Hepatocyte (in vitro differentiated cells): ENCODE data around the gene NPR1. TPM values are rescaled to one million over a fixed set of nuclear protein-coding genes. Genes with fewer than 3 reads are reported as not detected.
A peak's percentile ranks its signal among the peaks of the same experiment; 100 is the strongest.

Experiments used
- DNase-seq: peaks from one replicate; pipeline ENCODE4 v3.0.0-alpha.2; 2016; ENCODE audit warnings: low spot score
- H2AFZ ChIP-seq: fragments of 200-600 bp; sonication (generic); 2 replicates; pipeline ENCODE4 v1.6.0; 2016; ENCODE audit warnings: antibody characterized with exemption, mild to moderate bottlenecking
- H3K27ac ChIP-seq: fragments of 200-600 bp; sonication (generic); 2 replicates; pipeline ENCODE4 v1.5.1; 2016; ENCODE audit warnings: mild to moderate bottlenecking
- H3K27me3 ChIP-seq: fragments of 200-600 bp; sonication (generic); 2 replicates; pipeline ENCODE4 v1.6.1; 2016
- H3K36me3 ChIP-seq: fragments of 200-600 bp; sonication (generic); replicated peaks from 2 replicates; pipeline ENCODE4 v1.5.1; 2016; ENCODE audit warnings: low read depth; ENCODE audit not compliant: insufficient read depth
- H3K4me1 ChIP-seq: fragments of 200-600 bp; sonication (generic); 2 replicates; pipeline ENCODE4 v1.5.1; 2016; ENCODE audit warnings: mild to moderate bottlenecking, moderate library complexity; ENCODE audit not compliant: insufficient read depth
- H3K4me2 ChIP-seq: fragments of 200-600 bp; sonication (generic); 2 replicates; pipeline ENCODE4 v1.6.0; 2016
- H3K4me3 ChIP-seq: fragments of 200-600 bp; sonication (generic); 2 replicates; pipeline ENCODE4 v1.5.1; 2016; ENCODE audit warnings: mild to moderate bottlenecking
- H3K79me2 ChIP-seq: fragments of 200-600 bp; sonication (generic); 2 replicates; pipeline ENCODE4 v1.6.0; 2017; ENCODE audit warnings: mild to moderate bottlenecking
- H3K9me2 ChIP-seq: fragments of 200-600 bp; sonication (generic); replicated peaks from 2 replicates; pipeline ENCODE4 v1.6.0; 2017; ENCODE audit warnings: mild to moderate bottlenecking; ENCODE audit not compliant: insufficient read depth
- H3K9me3 ChIP-seq: fragments of 200-600 bp; sonication (generic); 2 replicates; pipeline ENCODE4 v1.5.1; 2016; ENCODE audit warnings: low read depth, mild to moderate bottlenecking
- H4K20me1 ChIP-seq: fragments of 200-600 bp; sonication (generic); 2 replicates; pipeline ENCODE4 v1.6.0; 2016; ENCODE audit warnings: mild to moderate bottlenecking; ENCODE audit not compliant: insufficient read depth, poor library complexity, severe bottlenecking
- EZH2 ChIP-seq: fragments of 200-600 bp; sonication (generic); IDR thresholded peaks from 2 replicates; pipeline ENCODE4 v1.6.1; 2016; ENCODE audit warnings: antibody characterized with exemption, mild to moderate bottlenecking, borderline replicate concordance
- EZH2phosphoT487 ChIP-seq: fragments of 200-600 bp; sonication (generic); IDR thresholded peaks from one replicate; pipeline ENCODE4 v1.6.1; 2018; ENCODE audit warnings: antibody characterized with exemption, mild to moderate bottlenecking, low read depth, moderate library complexity; ENCODE audit not compliant: unreplicated experiment, severe bottlenecking
- WGBS: methylation state at CpG from one replicate; pipeline ENCODE4 v1.1.6; 2016; ENCODE audit warnings: low lambda C conversion rate; ENCODE audit errors: missing lambda C conversion rate; 5-methylcytosine and 5-hydroxymethylcytosine counted together
- polyA plus RNA-seq: library from polyadenylated mRNA; unstranded; fragments of >200 nt; fragmentation: Nextera tagmentation; extraction: Ambion mirVana; gene quantifications from 2 replicates; pipeline ENCODE4 v1.2.1, GENCODE V29; 2016
- total RNA-seq: library from RNA; depleted of rRNA; stranded (reverse); fragments of >200 nt; gene quantifications from 2 replicates; pipeline ENCODE4 v1.2.3, GENCODE V29; 2014
- TF ChIP-seq, protein P1 (sequence below): fragments of 200-600 bp; sonication (generic); IDR thresholded peaks from 2 replicates; pipeline ENCODE4 v1.5.1; 2016; ENCODE audit warnings: antibody characterized with exemption, mild to moderate bottlenecking; ENCODE audit not compliant: poor library complexity

NPR1 gene
- total and polyA plus RNA-seq, 2 experiments from 2014 or later: 2.8 to 3.0 TPM

DNA sequence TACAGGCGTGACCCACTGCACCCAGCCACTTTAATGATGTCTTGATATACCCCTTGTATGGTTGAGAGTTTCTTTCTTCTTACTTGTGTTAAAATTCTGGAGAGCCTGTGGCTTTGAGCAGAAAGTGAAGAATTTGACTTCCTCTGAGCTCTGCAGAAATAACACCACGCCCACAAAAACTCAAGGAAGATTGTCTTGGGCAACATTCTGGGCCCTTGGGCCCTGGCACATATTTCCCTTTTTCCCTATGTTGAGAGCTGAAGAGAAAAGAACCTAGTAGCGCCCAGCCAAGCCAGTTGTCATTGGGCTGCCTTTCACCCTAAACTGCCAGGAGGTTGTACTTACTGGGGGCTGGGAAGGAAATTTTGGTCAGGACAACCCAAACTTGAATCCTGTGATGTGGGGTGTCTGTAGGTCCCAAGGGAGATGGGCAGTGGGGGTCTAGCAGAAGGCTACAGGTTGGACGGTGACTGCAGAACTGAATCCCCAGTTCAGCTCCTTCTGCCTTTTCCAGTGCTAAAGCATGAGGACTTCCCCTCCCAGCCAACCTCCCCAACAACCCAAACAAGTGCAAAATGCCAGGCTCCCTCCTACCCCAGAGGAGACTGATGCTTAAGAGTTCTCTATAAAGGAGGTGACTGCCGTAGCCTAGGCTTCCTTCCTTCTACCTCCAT, 31.7 kb upstream of the NPR1 start:
- DNase-seq: no peak
- H3K27ac ChIP-seq: no peak overlapping the region

DNA sequence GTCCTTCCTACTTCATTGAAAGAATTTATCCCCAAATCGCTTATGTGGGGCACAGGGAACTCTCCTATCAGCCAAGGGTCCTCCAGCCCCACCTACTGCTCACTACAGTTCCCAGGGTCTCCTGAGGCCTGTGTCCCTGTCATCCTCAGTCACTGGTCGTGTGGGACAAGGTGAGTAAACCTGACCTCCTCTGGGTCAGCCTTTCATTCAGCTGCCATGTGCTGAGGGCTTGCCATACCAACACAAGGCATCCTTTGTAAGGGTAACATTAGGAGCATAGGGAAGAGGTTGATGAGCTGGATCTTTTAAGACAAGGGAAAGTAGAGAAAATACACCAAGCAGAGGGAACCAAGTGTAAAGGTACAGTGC, 31.2 kb upstream of the NPR1 start:
- H3K4me3 ChIP-seq: no peak overlapping the region
- no peak overlapping the region for H3K27ac ChIP-seq
- no peaks in the 10 kb centered on the region for H3K9me2 ChIP-seq
- no peak for DNase-seq
- H3K36me3 ChIP-seq: peaks cover 8% of the 10 kb centered on the region
- peaks cover 4% of the 10 kb centered on the region for H4K20me1 ChIP-seq
- H2AFZ ChIP-seq: no peak overlapping the region
- no peak for TF ChIP-seq EZH2
- TF ChIP-seq EZH2phosphoT487: no peak
- H3K27me3 ChIP-seq: no peaks in the 10 kb centered on the region
- peaks cover 7% of the 10 kb centered on the region for H3K4me1 ChIP-seq
- H3K4me2 ChIP-seq: no peak overlapping the region
- WGBS: 69% methylated on average over 2 of the region's 2 CpGs
- H3K9me3 ChIP-seq: no peaks in the 10 kb centered on the region
- peaks cover 11% of the 10 kb centered on the region for H3K79me2 ChIP-seq

More for the DNA sequence above, 31.7 kb upstream of the NPR1 start:
- H3K4me3 ChIP-seq: no peak overlapping the region
- TF ChIP-seq EZH2phosphoT487 (no peak), EZH2 (no peak)
- TF ChIP-seq, protein P1, sequence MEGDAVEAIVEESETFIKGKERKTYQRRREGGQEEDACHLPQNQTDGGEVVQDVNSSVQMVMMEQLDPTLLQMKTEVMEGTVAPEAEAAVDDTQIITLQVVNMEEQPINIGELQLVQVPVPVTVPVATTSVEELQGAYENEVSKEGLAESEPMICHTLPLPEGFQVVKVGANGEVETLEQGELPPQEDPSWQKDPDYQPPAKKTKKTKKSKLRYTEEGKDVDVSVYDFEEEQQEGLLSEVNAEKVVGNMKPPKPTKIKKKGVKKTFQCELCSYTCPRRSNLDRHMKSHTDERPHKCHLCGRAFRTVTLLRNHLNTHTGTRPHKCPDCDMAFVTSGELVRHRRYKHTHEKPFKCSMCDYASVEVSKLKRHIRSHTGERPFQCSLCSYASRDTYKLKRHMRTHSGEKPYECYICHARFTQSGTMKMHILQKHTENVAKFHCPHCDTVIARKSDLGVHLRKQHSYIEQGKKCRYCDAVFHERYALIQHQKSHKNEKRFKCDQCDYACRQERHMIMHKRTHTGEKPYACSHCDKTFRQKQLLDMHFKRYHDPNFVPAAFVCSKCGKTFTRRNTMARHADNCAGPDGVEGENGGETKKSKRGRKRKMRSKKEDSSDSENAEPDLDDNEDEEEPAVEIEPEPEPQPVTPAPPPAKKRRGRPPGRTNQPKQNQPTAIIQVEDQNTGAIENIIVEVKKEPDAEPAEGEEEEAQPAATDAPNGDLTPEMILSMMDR: no peak
- H3K4me1 ChIP-seq: peaks cover 8% of the 10 kb centered on the region
- peaks cover 15% of the 10 kb centered on the region for H3K79me2 ChIP-seq
- no peak overlapping the region for H3K4me2 ChIP-seq
- no peak overlapping the region for H2AFZ ChIP-seq
- no peaks in the 10 kb centered on the region for H3K9me2 ChIP-seq
- peaks cover 4% of the 10 kb centered on the region for H4K20me1 ChIP-seq
- H3K36me3 ChIP-seq: peaks cover 11% of the 10 kb centered on the region
- H3K27me3 ChIP-seq: no peaks in the 10 kb centered on the region
- WGBS: 95% methylated on average over 5 of the region's 5 CpGs
- H3K9me3 ChIP-seq: no peaks in the 10 kb centered on the region

DNA sequence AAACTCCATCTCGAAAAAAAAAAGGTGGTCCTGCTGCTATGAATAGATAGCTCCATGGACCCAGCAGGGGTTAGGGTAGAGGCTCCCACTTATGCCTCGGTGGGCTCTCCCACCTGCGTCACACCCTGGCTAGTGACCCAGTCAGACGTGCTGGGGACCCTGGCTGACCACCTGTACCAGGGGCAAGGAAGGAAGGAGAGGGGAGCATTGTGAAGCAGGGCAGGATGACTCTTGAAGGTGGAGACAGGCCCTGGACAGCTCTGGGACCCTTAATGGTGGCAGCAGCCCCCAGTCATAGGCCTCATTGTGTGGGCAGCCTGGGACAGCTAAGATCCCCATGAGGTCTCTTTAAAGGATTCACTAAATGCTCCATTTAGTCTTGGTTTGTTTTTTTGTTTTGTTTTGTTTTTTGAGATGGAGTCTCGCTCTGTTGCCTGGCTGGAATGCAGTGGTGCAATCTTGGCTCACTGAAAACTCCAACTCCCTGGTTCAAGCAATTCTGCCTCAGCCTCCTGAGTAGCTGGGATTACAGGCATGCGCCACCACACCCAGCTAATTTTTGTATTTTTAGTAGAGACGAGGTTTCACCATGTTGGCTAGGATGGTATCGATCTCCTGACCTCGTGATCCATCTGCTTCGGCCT, 30.4 kb upstream of the NPR1 start:
- Histone ChIP-seq H2AFZ (no peak overlapping the region), H3K9me2 (no peaks in the 10 kb centered on the region), H3K4me3 (no peak overlapping the region), H3K4me1 (peaks cover 7% of the 10 kb centered on the region), H3K9me3 (no peaks in the 10 kb centered on the region), H3K27ac (no peak overlapping the region), H3K79me2 (peaks cover 3% of the 10 kb centered on the region), H4K20me1 (peaks cover under 1% of the 10 kb centered on the region), H3K4me2 (no peak overlapping the region), H3K36me3 (peaks cover 8% of the 10 kb centered on the region), H3K27me3 (no peaks in the 10 kb centered on the region)
- no peak for TF ChIP-seq EZH2
- TF ChIP-seq, protein P1: no peak
- TF ChIP-seq EZH2phosphoT487: no peak
- 92% methylated on average over 10 of the region's 10 CpGs for WGBS
- no peak for DNase-seq

DNA sequence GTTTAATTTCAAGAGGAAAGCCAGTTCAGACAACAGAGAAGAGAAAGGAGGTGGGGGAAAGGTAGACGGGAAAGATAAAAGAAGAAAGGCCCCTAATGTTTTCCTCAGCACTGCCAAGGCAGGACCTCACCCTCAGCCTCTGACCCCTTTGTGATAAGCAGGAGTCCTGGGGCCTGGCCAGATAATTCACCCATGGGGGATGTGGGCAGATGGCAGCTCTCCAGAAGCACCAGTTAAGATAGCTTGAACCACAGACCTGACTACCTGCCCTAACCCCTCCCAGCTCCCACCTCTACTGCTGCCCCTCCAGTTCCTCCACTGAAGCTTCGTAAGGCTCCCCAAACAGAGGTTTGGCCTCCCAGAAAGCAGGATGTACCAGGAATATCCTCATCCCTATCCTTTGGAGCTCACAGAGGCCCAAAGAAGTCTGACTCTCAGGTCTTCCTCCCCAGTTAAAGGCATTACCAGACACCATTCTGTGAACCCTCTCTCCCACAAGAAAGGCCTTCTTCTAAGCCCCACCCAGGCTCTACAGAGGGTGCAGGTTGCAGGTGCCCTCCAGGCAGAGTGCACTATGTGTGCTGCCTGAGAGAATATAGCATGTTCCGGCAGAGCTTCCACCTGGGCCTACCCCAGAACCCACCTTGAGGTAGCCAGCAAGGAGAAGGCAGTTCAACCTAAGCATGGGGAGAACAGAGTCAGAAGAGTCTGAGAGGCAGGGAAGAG, 29.2 kb upstream of the NPR1 start:
- H2AFZ ChIP-seq: no peak overlapping the region
- H3K4me3 ChIP-seq: no peak overlapping the region
- no peaks in the 10 kb centered on the region for H4K20me1 ChIP-seq
- H3K9me3 ChIP-seq: no peaks in the 10 kb centered on the region
- H3K36me3 ChIP-seq: peaks cover 8% of the 10 kb centered on the region
- no peaks in the 10 kb centered on the region for H3K27me3 ChIP-seq
- DNase-seq: peak; percentile 11
- H3K9me2 ChIP-seq: no peaks in the 10 kb centered on the region
- no peak overlapping the region for H3K4me2 ChIP-seq
- H3K79me2 ChIP-seq: peaks cover 3% of the 10 kb centered on the region
- whole genome bisulfite sequencing: 63% methylated on average over 3 of the region's 3 CpGs
- TF ChIP-seq, protein P1: no peak
- TF ChIP-seq EZH2 (no peak), EZH2phosphoT487 (no peak)
- H3K4me1 ChIP-seq: peaks cover 7% of the 10 kb centered on the region
- H3K27ac ChIP-seq: no peak overlapping the region
